ENCODE results near the gene CTBP2. TPM values are rescaled to one million over a fixed set of nuclear protein-coding genes. Genes with fewer than 3 reads are reported as not detected.

CTBP2 gene
- polyA plus RNA-seq, 1 donor (not counting 4 experiments of a cell fraction or from before 2014, with no cell fraction given), result 76.0 TPM

DNA sequence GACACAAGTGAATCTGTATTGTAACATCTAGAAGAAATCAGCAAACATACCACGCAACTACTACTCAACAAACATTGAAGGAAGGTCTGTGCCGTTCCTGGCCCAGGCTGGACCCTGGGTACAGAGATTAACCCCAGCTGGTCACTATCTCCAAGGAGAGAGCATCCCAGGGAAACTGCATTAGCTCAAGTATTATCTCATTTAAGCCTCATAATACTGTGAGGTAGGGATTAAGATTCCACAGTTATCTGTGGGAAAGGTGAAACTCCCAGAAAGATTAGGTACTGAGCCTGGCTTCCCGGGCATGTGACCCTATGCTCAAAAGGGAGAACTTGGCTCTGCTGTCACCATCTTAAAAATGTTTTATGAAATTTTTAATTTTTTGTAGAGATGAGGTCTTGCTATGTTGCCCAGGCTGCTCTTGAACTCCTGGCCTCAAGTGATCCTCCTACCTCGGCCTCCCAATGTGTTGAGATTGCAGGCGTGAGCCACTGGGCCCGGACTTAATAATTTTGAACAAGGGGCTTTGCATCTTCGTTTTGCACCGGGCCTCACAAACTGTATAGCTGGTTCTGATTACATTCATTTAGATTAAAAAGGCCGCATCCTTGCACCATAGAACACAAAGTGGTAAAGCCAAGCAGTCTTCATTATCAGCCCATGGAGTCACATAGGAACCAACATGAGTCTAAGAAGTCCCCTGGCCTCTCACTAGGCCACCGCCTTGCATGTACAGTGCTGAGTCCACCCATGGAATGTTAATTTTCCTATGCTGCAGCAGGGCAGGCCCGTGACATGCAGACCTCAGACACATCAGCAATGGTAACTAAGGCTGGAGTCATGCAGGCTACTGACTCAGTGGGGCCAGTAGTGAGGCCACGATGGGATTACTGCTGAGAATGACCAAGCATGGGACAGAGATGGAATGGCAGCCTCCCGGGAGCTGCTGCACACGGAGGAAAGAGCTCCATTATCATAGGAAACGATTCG lies 5.5 kb upstream of the CTBP2 start:
- no peaks in the 10 kb centered on the region for H3K4me1 ChIP-seq (ENCODE audit: control insufficient read depth, extremely low read depth, insufficient read depth, low read length)
- no peaks in the 10 kb centered on the region for H4K20me1 ChIP-seq (ENCODE audit: control insufficient read depth, extremely low read depth, insufficient read depth, low read length)
- no peaks in the 10 kb centered on the region for H3K9me3 ChIP-seq (ENCODE audit: control insufficient read depth, low read depth, low read length)
- no peaks in the 10 kb centered on the region for H3K9me1 ChIP-seq (ENCODE audit: control insufficient read depth, extremely low read depth, insufficient read depth, low read length)
- H3K27me3 ChIP-seq (ENCODE audit: control insufficient read depth, extremely low read depth, insufficient read depth, low read length), result peaks cover 19% of the 10 kb centered on the region
- H3K36me3 ChIP-seq (ENCODE audit: control insufficient read depth in 2 of 2, extremely low read depth in 1 of 2, insufficient read depth in 2 of 2, low read length in 2 of 2), result no peaks in the 10 kb centered on the region
- FAIRE-seq (no peak), DNase-seq (ENCODE audit: low read depth, low spot score) (no peak)
- TF ChIP-seq, protein P1, sequence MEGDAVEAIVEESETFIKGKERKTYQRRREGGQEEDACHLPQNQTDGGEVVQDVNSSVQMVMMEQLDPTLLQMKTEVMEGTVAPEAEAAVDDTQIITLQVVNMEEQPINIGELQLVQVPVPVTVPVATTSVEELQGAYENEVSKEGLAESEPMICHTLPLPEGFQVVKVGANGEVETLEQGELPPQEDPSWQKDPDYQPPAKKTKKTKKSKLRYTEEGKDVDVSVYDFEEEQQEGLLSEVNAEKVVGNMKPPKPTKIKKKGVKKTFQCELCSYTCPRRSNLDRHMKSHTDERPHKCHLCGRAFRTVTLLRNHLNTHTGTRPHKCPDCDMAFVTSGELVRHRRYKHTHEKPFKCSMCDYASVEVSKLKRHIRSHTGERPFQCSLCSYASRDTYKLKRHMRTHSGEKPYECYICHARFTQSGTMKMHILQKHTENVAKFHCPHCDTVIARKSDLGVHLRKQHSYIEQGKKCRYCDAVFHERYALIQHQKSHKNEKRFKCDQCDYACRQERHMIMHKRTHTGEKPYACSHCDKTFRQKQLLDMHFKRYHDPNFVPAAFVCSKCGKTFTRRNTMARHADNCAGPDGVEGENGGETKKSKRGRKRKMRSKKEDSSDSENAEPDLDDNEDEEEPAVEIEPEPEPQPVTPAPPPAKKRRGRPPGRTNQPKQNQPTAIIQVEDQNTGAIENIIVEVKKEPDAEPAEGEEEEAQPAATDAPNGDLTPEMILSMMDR (optimal IDR thresholded peaks at IDR 0.05 in 1 of 3, IDR thresholded peaks at IDR 0.05 in 1 of 3, conservative IDR thresholded peaks at IDR 0.05 in 1 of 3; ENCODE audit: extremely low read depth in 1 of 3, insufficient read depth in 2 of 3, low read length in 3 of 3), result no peak
- TF ChIP-seq EZH2 (IDR thresholded peaks at IDR 0.05; ENCODE audit: low read length), result no peak
- H3K4me2 ChIP-seq (ENCODE audit: control insufficient read depth, extremely low read depth, insufficient read depth, low read depth, low read length), result no peak overlapping the region
- H3K79me2 ChIP-seq (ENCODE audit: control insufficient read depth, insufficient read depth, low read length), result no peaks in the 10 kb centered on the region
- no peak overlapping the region for H3K27ac ChIP-seq (ENCODE audit: control insufficient read depth, insufficient read depth, low read length)
- dilution Hi-C loops (cut with MboI; ENCODE audit: extremely low pct_ligation_motif_present, low sequenced_read_pairs), result no loop called here
- no peak overlapping the region for H2AFZ ChIP-seq (ENCODE audit: control insufficient read depth, low read length)
- no peak overlapping the region for H3K9ac ChIP-seq (ENCODE audit: control insufficient read depth, extremely low read depth, insufficient read depth, low read length)
- no peak overlapping the region for H3K4me3 ChIP-seq (ENCODE audit: control insufficient read depth in 2 of 3, extremely low read depth in 1 of 3, insufficient read depth in 2 of 3, low read depth in 1 of 3, low read length in 3 of 3)

DNA sequence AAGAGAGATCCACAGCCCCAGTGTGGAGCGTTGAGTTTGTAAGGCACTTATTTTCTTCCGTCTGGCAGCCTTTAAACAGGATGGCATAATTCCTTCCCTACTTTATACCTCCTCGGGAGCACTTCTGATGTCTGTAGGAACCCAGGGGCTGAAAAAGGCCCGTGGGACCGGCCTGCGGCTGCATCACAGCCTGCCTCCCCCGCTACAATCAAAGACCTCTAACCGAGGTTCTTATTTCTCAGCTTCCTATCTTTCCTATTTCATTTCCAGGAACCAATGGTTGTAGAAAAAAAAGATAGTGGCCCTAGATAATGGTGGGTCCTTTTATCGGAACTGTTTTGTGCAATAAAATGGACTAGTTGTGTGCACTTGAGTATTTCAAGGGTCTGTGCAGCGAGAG lies 4.1 kb upstream of the CTBP2 start:
- no peak overlapping the region for H2AFZ ChIP-seq (ENCODE audit: control insufficient read depth, low read length)
- H3K9me3 ChIP-seq (ENCODE audit: control insufficient read depth, low read depth, low read length), result no peaks in the 10 kb centered on the region
- H3K36me3 ChIP-seq (ENCODE audit: control insufficient read depth in 2 of 2, extremely low read depth in 1 of 2, insufficient read depth in 2 of 2, low read length in 2 of 2), result no peaks in the 10 kb centered on the region
- no peak overlapping the region for H3K9ac ChIP-seq (ENCODE audit: control insufficient read depth, extremely low read depth, insufficient read depth, low read length)
- H3K27ac ChIP-seq (ENCODE audit: control insufficient read depth, insufficient read depth, low read length), result no peak overlapping the region
- H3K4me3 ChIP-seq (ENCODE audit: control insufficient read depth in 2 of 3, extremely low read depth in 1 of 3, insufficient read depth in 2 of 3, low read depth in 1 of 3, low read length in 3 of 3), result no peak overlapping the region
- H3K9me1 ChIP-seq (ENCODE audit: control insufficient read depth, extremely low read depth, insufficient read depth, low read length), result no peaks in the 10 kb centered on the region
- peaks cover 10% of the 10 kb centered on the region for H3K27me3 ChIP-seq (ENCODE audit: control insufficient read depth, extremely low read depth, insufficient read depth, low read length)
- H3K4me2 ChIP-seq (ENCODE audit: control insufficient read depth, extremely low read depth, insufficient read depth, low read depth, low read length), result no peak overlapping the region
- dilution Hi-C loops (cut with MboI; ENCODE audit: extremely low pct_ligation_motif_present, low sequenced_read_pairs), result no loop called here
- no peaks in the 10 kb centered on the region for H4K20me1 ChIP-seq (ENCODE audit: control insufficient read depth, extremely low read depth, insufficient read depth, low read length)
- no peaks in the 10 kb centered on the region for H3K4me1 ChIP-seq (ENCODE audit: control insufficient read depth, extremely low read depth, insufficient read depth, low read length)
- TF ChIP-seq, protein P1 (optimal IDR thresholded peaks at IDR 0.05 in 1 of 3, IDR thresholded peaks at IDR 0.05 in 1 of 3, conservative IDR thresholded peaks at IDR 0.05 in 1 of 3; ENCODE audit: extremely low read depth in 1 of 3, insufficient read depth in 2 of 3, low read length in 3 of 3), result no peak
- TF ChIP-seq EZH2 (IDR thresholded peaks at IDR 0.05; ENCODE audit: low read length), result no peak
- DNase-seq (ENCODE audit: low read depth, low spot score) (no peak), FAIRE-seq (no peak)
- peaks cover 5% of the 10 kb centered on the region for H3K79me2 ChIP-seq (ENCODE audit: control insufficient read depth, insufficient read depth, low read length)

Data from keratinocyte (primary cell).